Measurements from ENCODE around the gene AVEN.

Gene AVEN

DNA sequence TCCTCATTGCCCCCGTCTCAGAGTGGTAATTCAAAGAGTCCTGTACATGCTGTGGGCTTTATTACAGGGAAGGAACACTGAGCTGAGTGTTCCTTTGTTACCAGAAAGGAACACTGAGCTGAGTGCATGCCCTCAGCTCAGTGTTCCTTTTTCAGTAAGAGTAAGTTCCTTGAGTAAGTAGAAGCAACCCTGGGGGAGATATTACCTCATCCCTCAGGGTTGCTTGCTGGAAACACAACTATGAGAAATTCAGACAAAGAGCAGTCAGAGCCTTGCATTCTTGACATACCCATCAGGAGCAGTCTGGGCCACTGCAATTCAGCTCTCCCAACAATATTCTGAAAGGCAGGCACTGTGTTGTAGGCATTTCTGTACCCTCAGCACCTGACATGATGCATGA lies 53.7 kb downstream of the AVEN start:
- peak; percentile 98 for DNase-seq (ENCODE audit: low read depth)

DNA sequence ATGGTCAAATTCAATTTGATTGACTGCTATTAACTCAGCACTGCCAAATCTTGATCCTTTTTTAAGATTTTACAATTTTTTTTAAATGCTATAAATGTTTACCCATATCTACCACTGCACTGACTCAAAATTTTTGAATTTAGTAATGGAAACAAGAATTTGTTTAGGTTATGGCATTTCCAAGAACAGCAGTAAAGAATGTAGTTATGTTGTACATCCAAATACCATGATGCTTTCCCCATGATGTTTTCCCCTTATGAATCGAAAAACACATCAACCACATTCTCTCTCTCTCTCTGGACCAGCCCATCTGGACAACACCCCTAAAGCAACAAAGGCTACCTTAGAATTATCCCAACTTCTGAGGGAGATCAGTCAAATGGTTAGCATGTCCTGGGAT lies 56.5 kb downstream of the AVEN start:
- peak; percentile 26 for DNase-seq (ENCODE audit: low read depth)

DNA sequence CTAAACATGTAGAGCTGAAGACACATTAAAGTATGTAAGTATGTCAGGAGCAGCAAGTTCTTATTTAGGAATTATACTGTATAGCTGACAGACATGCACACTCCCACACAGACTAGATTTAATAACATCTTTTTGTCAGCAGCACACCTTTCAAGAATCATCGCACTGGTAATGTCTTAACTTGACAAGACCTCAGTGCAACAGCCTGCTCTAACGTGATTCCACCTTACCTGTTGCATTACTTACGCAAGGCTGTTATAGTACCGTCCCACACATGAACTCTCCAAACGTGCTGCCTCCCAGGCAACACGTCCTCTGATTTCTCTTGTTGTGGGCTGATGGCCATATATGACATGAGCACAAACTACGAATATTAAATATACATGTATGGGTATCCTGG lies 58.8 kb downstream of the AVEN start:
- DNase-seq (ENCODE audit: low read depth): no peak

DNA sequence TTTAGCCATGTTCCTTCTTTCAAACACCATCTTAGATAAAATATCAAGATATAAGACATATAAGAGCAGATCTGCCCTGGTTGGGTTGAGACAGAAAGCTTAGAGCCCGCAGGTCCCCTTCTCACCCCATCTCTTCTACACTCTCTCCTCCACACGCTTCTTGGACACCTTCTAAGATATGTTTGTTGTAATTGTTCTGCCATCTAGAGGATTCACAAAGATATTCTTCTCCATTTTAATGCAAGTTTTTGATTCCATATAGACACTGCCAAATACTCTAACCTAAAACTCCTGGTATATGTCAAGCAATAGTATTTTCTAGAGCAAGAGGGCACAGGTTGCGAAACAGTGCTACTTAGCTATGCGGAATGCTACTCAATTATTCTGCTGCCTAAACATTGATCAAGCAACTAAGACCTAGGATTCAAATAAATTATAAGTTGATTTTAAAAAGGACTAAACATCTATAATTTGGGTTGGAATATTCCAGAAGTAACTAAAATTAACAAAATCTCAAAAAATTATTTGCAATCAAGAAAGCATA lies 63.9 kb downstream of the AVEN start:
- peak; percentile 21 for DNase-seq (ENCODE audit: low read depth)

DNA sequence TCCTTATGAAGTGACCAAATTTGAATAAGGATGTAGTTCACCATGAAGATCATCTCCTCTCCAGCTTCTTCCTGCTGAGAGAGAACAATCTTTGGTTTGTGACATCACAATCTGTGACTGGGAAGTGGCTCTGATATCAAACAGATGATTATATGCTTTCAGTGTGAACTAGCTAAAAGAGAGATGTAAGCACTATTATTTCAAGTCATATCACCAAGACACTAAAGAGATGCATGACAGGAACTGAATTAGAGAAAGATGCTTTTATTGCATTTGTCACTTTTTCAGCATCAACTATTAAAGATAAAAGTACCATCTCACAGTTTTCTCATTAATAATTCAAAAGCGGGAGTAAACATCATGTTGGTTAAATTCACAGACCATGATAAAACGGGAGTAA lies 67.2 kb downstream of the AVEN start:
- no peak for DNase-seq (ENCODE audit: low read depth)

DNA sequence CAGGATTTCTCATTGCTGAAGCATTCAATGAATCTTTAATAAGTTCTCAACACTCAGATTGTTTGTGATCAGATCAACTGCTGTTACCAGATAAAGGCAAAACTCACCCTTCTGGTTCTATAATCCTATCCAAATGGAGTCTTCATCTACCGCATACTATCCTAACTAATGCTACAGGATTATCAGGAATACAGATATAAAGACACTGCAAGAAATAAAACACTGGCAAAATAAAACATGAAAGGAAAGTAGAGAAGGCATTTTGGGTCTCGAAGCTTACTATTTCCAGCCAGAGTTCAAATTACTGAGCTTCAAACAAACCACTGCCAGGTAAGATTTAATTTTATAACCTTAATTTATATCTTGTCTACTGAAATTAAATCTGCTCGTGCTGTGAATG lies 70.2 kb downstream of the AVEN start:
- no peak for DNase-seq (ENCODE audit: low read depth)

DNA sequence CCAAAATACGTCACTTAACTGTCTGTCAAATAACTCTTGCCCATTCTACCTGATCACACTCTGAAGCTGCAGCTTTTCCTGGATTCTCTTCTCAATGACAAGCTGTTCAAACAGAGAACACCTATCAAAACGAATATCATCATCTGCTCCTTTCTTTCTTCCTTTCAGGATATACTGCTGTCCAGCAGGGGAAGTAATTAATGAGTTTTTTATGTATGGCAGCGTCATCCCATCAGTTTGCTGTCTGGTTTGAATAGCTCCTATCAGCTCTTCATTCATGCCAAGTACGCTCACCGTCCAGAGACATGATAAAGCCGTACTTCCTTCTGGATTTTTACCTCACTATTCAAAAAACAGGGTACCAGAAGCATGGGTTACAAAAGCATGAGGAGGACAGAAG lies 70.8 kb downstream of the AVEN start, which contains the start of gene CHRM5:
CHRM5 (plus strand) TSS at position 274 of the 400 bp plus-strand sequence. CDS start 94,221 bp downstream, outside the sequence.
- DNase-seq (ENCODE audit: low read depth): no peak

DNA sequence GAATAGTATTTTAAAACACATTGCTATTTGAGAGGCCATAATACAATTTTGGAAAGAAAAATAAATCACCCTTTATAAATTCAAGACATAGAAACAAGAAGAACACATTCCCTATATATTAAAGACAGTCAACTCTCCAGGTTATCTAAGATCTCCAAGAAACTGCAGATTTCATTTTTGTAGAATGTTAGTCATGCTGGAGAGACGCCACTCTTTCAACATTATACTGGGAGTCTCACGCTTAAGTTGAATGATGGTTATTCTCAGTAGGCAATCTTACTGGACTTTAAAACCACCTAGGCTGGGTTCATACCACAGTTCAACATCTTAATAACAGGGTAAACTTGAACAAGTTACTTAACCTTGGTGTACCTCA lies 74.4 kb downstream of the AVEN start:
- peak; percentile 54 for DNase-seq (ENCODE audit: low read depth)

DNA sequence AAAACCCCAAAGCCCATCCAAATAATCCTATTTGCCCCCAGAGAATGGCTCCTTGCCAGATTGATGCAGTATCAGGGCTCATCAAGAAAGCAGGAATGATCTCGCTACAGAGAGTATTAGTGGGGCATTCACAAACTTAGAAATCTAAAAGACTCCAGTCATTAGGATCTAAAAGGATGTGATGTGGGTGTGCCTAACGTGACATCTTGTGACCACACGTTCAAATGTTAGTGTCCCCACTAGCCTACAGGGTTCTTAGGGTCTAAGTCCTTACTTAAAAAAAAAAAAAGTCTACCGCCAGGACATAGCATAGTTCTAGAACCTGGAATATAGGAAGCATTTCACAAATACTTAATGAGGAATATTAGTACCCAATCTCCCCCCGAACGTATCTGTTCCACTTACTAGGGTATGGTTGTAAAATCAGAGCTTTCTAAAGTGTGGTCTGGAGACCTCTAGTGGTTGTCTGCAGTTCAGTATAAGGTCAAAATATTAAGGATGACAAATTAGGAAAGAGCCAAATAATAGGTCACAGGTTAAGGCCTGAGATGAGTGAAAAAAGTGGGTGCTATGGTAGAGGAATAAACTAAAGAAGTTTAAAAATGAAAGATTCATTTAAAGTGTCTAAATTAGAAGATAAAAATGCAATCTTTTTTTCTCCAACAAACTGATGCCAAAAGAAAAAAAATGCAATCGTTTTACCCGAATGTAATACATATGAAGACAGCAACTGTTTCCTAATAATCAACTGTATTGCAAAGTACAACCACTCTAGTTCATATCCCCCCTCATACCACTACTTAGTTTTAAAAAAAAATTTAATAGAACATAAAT lies 75.0 kb downstream of the AVEN start:
- peak; percentile 45 for DNase-seq (ENCODE audit: low read depth)

DNA sequence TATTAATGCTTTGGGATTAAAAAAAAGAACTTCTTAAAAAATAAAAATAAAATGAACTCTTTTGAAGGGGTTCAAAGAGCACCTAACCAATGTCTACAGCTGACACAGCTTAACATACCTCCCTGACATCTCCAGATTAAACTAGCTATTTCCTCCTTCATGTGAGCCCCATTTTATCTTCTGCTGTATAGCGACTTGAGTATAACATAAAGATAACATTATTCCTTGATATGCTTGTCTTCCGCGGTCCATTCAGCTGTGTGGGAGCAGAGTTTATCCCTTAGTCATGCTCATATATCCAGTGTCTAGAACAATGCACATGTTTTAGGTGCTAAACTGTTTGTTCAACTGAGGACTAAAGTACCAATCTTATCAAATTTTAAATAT lies 78.5 kb downstream of the AVEN start:
- no peak for DNase-seq (ENCODE audit: low read depth)

DNA sequence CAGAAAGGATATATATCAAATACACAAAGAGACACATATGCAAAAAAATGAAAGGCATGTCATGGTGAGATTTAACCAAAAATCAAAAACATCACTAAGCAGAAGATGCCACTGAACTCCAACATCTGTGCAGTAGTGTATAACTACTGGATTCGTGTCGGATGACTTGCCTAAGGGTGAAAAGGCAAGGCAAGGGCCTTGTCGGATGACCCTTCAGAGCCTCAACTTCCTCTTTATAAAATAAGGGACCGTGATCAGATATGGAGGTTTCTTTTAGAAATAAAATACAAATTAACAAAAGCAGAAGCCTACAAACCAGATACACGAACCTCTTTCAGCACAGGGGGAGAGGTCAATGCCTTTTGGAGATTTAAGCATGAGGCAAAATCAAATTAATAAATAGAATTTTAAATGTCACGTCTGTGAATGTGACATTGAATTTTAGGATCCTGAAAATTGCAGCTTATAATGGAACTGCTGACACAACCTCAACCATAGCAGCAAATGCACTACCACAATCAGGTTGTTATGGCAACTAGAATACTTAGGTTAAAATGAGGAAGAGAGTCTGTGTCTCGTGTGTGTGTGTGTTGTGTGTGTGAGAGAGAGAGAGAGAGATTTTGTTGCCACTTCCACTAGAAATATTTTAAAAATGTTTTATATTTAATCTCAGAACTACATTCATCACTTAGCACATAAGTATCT lies 79.0 kb downstream of the AVEN start:
- DNase-seq (ENCODE audit: low read depth): no peak

DNA sequence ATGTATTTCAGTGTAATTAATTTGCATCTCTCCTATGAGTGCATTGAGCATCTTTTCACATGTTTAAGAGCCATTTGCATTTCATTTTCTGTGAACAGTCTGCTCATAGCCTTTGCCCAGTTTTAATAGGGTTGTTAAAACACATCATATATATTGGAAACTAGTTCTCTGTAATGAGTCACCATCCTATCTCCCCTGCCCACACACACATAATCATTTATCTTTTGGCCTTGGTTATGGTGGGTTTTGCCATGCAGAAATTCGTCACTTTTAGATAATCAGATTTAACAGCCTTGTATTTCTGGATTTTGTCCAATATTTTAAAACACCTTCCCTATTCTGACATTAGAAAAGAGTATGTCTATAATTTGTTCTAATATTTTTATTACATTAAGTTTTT lies 82.6 kb downstream of the AVEN start:
- DNase-seq (ENCODE audit: low read depth): no peak

DNA sequence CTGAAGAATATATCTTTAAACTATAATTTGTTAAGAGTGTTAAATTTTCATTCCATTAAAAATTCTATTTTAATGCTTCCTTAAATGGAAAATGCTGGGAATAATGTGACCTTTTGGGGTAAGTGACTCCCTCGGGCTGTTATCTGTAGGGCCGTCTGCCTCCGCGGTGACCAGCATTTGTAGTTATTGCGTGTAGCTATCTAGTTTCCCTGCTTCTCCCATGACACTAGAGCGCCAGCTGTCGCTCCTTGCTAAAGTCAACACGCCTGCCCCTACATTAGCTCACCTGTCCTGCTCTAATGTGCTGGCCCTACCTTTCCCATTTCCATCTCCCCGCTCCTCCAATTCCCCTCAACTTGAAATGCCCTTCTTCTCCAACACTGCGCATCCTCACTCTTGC lies 83.1 kb downstream of the AVEN start:
- no peak for DNase-seq (ENCODE audit: low read depth)

DNA sequence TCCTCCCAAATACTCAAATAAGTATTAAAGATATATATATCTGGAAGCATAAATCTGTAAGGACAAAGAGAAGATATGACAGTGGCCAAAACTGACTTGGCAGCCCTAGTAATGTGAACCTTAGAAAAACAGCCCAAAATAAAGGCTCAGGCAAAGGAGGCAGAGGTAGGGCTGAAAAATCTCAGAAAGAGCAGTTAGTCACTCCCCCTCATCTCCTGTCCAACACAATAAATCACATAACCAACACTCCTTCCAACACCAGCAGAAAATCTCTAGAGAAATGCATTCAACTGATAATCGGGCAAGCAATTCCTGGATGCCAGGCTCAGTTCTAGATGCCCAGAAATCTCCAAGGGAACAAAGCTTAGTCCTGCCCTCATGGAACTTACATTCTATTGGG lies 92.9 kb downstream of the AVEN start:
- DNase-seq (ENCODE audit: low read depth): no peak

DNA sequence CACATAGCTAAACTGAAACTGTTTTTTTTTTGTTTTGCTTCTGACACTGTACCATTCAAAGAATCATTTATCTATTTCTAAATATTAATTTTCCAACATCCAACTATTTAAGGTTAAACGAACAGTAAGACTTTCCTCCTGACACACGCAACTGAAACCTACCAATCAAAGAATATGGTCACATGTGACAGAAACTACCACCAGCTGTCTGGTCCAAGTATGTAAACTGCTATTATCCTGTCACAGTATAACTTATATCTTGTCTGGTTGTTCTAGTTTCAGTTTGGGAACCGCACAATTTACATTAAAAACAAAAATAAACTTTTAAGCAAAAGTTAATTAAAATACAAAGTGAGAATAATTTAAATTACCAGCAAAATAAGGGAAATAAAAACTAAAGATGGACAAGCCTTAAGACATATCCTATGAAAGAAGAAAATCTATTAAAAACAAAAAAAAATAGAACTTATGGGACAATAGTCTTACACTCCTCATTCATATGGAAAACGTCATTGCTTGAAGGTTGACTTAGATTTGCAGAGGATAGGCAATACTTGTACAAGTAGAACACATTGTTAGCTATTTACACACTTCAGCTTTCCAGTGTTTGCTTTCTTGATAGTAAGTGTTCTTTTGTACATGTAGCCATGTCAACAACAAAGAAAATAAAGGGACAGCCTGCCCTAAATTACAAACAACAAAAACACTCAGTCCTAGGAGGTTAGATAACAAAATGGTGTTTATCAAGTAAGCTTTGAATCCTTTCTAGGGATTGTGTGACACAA lies 97.5 kb downstream of the AVEN start:
- no peak for DNase-seq (ENCODE audit: low read depth)

DNA sequence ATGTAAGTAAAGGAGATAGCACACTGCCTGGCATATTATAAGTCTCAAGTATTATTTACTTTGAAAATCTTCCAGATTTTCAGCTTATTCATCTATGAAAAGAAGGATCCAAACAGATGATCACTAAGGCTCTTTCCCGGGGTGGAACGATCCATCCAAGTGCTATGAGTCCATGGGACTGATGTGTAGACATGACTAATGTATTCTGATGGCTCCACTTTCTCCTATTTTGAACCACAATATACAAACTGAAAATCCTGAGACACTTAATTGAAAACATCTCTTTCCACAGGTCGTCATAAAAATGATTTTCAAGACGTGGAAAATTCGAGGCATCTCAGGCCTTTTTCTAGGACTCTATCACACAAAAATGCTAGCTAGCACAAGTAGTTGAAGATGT lies 104.1 kb downstream of the AVEN start:
- no peak for DNase-seq (ENCODE audit: low read depth)

DNA sequence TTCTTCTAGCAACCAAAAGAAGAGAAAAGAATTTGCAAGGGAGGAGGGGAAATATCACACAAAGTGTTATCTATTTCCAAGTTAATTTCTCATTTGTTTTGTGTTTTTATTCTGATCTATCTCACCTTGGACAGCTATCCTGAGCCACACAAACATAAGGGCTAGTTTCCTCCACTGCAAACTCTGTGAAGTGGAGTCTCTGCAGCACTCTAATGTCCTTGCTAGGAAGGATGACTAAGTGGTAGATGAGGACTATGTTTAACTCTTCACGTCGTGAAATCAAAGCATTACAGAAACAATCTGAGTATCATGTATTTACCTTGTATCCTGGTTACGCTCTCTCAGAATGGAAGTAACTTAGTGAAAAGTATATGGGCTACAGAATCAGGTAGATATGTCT lies 104.6 kb downstream of the AVEN start:
- DNase-seq (ENCODE audit: low read depth): no peak

DNA sequence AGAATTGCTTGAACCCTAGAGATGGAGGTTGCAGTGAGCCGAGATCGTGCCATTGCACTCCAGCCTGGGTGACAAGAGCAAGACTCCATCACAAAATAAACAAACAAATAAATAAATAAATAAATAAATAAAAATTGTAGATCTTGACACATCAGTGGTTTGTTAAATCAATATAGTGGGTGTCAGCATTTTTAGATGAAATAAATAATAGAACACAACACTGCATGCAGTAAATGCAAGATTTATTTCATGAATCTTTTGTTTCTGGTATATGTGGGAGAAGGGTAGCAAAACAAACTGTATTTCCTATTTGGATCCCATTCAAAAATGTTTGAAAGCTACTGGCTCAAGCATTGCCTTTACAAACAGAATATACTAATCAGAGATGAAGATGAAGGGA lies 106.3 kb downstream of the AVEN start:
- no peak for DNase-seq (ENCODE audit: low read depth)

DNA sequence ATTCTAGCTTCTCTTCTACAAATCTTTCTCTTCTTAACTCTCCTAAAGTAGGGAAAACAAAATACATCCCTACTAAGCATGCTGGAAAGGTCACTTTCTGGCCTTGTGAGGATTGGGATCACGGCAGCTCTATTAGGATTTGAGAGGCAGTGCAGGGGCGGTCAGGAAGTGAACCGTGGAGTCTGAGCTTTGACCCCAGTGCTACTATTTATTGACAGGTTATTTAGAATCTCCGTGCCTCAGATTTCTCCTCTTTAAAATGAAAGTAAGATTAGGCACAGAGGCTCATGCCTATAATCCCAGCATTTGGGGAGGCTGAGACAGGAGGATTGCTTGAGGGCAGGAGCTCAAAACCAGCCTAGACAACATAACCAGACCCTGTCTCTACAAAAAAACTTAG lies 112.7 kb downstream of the AVEN start:
- DNase-seq (ENCODE audit: low read depth): no peak

DNA sequence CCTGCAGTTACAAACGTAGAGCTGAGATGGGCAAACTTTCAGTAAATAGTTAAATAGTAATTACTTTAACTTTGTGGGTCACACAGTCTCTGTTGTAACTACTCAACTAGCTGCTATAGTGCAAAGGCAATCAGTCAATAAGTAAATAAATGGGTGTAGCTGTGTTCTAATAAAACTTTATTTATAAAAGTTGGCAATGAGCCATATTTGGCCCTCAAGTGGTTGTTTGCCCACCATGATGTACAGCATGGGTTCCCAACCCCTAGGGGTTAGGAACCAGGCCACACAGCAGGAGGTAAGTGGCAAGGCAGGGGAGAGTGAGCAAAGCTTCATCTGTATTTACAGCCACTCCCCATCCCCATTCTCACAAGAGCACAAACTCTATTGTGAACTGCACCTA lies 115.6 kb downstream of the AVEN start:
- no peak for DNase-seq (ENCODE audit: low read depth)

DNA sequence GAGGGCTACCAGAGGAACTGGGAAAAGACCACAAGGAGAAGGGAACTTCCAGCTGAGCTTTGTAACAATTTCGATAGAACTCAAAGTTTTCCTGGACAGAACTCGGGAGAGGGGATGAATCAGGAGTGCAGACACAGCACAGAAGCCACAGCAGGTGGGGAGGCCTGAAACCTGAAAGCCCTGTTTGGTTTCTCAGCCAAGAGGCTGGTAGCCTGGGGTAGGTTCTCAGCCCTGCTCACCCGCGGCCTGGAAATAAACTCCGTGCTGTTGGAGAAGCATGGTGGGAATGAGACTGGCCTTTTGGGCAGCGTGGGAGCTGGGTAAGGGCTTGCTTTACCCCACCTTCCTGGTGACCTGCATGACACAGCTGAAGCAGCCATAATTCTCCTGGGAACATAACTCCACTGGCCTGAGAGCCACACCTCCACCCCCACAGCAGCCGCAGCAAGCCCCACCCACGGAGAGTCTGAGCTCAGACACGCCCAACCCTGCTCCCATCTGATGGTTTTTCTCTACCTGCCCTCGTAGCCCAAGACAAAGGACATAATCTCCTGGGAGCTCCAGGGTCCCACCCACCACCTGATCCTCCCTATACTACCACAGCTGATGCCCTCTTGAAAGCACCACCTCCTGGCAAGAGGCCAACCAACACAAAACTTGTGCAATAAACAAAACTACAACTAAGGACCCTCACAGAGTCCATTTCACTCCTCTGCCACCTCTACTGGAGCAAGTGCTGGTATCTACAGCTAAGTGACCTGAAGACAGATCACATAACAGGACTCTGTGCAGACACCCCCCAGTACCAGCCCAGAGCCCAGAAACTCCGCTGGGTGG lies 123.2 kb downstream of the AVEN start:
- no peak for DNase-seq (ENCODE audit: low read depth)

DNA sequence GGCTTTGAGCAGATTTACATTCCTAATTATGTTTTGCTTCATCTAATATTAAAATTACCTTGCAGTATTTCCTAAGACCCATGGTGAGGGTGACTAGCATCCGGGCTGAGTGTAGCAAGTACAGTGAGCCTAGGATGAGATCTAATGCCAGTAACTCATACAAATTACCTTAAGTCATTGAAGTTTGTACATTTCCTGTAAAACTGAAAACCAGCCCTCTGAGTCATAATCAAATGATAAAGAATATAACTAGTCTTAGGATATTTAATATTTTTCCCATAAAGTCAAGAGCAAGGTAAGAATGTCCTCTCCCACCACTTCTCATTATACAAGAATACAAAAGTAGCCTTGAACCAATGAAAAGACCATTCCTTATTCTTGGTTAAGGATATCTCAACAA lies 125.5 kb downstream of the AVEN start:
- peak; percentile 72 for DNase-seq (ENCODE audit: low read depth)
